Hepatocyte (in vitro differentiated cells): Measurements from ENCODE around the gene BRPF3.

ENCODE experiments used
- EZH2 ChIP-seq: fragments of 200-600 bp; sonication (generic); IDR thresholded peaks from 2 replicates; pipeline ENCODE4 v1.6.1; 2016; ENCODE audit warnings: antibody characterized with exemption, mild to moderate bottlenecking, borderline replicate concordance
- EZH2phosphoT487 ChIP-seq: fragments of 200-600 bp; sonication (generic); IDR thresholded peaks from one replicate; pipeline ENCODE4 v1.6.1; 2018; ENCODE audit warnings: antibody characterized with exemption, mild to moderate bottlenecking, low read depth, moderate library complexity; ENCODE audit not compliant: unreplicated experiment, severe bottlenecking
- TF ChIP-seq, protein P1 (sequence below): fragments of 200-600 bp; sonication (generic); IDR thresholded peaks from 2 replicates; pipeline ENCODE4 v1.5.1; 2016; ENCODE audit warnings: antibody characterized with exemption, mild to moderate bottlenecking; ENCODE audit not compliant: poor library complexity

DNA sequence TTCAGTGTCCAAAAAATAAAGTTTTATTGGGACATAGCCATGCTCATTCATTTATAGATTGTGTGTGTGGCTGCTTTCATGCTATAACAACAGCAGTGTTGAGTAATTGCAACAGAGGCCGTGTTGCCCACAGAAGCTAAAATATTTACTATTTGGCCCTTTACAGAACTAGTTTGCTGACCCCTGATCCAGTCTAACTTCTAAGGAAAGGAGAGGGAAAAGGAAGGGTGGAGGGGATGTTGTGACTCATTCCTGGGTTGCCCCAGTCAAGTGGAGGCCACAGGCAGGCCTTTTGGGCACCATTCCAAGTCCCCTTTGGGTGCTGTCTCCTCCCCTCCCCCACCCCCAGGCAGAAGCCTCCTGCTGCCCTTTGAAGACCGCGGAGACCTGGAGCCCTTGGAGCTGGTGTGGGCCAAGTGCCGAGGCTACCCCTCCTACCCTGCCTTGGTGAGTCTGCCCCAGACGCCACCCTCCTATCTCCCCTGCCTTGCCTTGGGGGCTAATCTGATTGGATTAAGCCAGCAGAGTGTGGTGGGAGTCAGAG, 28.4 kb downstream of the BRPF3 start:
- TF ChIP-seq, protein P1, sequence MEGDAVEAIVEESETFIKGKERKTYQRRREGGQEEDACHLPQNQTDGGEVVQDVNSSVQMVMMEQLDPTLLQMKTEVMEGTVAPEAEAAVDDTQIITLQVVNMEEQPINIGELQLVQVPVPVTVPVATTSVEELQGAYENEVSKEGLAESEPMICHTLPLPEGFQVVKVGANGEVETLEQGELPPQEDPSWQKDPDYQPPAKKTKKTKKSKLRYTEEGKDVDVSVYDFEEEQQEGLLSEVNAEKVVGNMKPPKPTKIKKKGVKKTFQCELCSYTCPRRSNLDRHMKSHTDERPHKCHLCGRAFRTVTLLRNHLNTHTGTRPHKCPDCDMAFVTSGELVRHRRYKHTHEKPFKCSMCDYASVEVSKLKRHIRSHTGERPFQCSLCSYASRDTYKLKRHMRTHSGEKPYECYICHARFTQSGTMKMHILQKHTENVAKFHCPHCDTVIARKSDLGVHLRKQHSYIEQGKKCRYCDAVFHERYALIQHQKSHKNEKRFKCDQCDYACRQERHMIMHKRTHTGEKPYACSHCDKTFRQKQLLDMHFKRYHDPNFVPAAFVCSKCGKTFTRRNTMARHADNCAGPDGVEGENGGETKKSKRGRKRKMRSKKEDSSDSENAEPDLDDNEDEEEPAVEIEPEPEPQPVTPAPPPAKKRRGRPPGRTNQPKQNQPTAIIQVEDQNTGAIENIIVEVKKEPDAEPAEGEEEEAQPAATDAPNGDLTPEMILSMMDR: no peak
- no peak for TF ChIP-seq EZH2
- no peak for TF ChIP-seq EZH2phosphoT487
